H1 (cell line): ENCODE data around the gene EXOC3L1.

Experiments used
- EP300 ChIP-seq, 2 experiments: IDR thresholded peaks; 1 replicate in 1 of 2; 2 replicates in 1 of 2; pipeline ENCODE4 v1.6.1; 2011 to 2012; ENCODE audit warnings: low read depth in 2 of 2, low read length in 2 of 2, mild to moderate bottlenecking in 2 of 2, borderline replicate concordance in 1 of 2, inconsistent platforms in 1 of 2, moderate library complexity in 1 of 2
- POU5F1 ChIP-seq: IDR thresholded peaks from 2 replicates; pipeline ENCODE4 v1.6.1; 2011; ENCODE audit warnings: low read depth, mild to moderate bottlenecking, low read length, moderate library complexity
- TF ChIP-seq, protein P1 (sequence below), 3 experiments: IDR thresholded peaks; 1 replicate in 2 of 3; 2 replicates in 1 of 3; pipeline versions ENCODE4 v1.5.1 to v1.6.1; 2011; ENCODE audit warnings: low read length in 3 of 3, mild to moderate bottlenecking in 3 of 3, inconsistent platforms in 2 of 3, low read depth in 1 of 3, moderate library complexity in 1 of 3; ENCODE audit not compliant: insufficient read depth in 1 of 3; ENCODE audit errors: control extremely low read depth in 1 of 3

DNA sequence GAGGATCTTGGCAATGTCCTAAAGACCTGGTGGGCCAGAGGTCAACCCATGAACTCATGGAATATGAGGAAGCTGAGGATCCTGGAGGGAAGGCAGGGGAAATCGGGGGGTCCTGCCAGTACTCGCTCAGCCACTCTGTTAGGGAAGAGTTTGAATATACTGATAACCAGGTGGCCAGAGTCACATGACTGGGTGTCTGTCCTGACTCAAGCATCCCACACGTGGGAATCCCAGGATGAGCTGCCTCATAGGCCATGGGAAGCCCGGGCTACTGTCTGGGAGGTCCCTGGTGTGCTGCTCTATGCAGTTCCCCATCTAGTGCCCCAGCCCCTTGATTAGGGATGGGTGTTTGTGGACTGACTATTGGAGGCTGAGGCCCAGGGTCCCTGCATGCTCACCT lies 1.6 kb downstream of the EXOC3L1 start:
- no peak for TF ChIP-seq EP300 (IDR thresholded peaks at IDR 0.05; ENCODE audit: borderline replicate concordance in 1 of 2, low read depth in 2 of 2, low read length in 2 of 2)
- no peak for TF ChIP-seq POU5F1
- TF ChIP-seq, protein P1, sequence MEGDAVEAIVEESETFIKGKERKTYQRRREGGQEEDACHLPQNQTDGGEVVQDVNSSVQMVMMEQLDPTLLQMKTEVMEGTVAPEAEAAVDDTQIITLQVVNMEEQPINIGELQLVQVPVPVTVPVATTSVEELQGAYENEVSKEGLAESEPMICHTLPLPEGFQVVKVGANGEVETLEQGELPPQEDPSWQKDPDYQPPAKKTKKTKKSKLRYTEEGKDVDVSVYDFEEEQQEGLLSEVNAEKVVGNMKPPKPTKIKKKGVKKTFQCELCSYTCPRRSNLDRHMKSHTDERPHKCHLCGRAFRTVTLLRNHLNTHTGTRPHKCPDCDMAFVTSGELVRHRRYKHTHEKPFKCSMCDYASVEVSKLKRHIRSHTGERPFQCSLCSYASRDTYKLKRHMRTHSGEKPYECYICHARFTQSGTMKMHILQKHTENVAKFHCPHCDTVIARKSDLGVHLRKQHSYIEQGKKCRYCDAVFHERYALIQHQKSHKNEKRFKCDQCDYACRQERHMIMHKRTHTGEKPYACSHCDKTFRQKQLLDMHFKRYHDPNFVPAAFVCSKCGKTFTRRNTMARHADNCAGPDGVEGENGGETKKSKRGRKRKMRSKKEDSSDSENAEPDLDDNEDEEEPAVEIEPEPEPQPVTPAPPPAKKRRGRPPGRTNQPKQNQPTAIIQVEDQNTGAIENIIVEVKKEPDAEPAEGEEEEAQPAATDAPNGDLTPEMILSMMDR (IDR thresholded peaks at IDR 0.05; ENCODE audit: control extremely low read depth in 1 of 3, insufficient read depth in 1 of 3, low read depth in 1 of 3, low read length in 3 of 3): no peak
